Spleen (tissue), 7 donors: Measurements from ENCODE around the gene OLFM3.

Experiments
- CTCF ChIP-seq, 11 experiments: fragments of 200-600 bp in 7 of 11; fragments of 450-650 bp in 4 of 11; sonication (generic) in 4 of 11; IDR thresholded peaks in 8 of 11; conservative IDR thresholded peaks in 3 of 11; 1 replicate in 7 of 11; 2 replicates in 4 of 11; pipeline versions ENCODE4 v1.4.0 to v1.8.0; 2016 to 2021; ENCODE audit warnings: antibody characterized with exemption in 11 of 11, inconsistent platforms in 4 of 11, mild to moderate bottlenecking in 1 of 11
- POLR2A ChIP-seq, 3 donors: fragments of 450-650 bp; IDR thresholded peaks; one replicate each; pipeline ENCODE4 v1.5.1; 2017; ENCODE audit warnings: antibody characterized with exemption in 3 of 3, mild to moderate bottlenecking in 1 of 3
- POLR2AphosphoS5 ChIP-seq, 3 donors: sonication (generic); formaldehyde crosslinking; IDR thresholded peaks; one replicate each; pipeline ENCODE4 v1.5.1; 2017; ENCODE audit warnings: antibody characterized with exemption in 3 of 3
- donor health status: DM: no; HTN: no; CAD: no; lungs with moderate emphysema.
- donor health status: DM: no; HTN: no; CAD: no.
- donor health status: DM: no; HTN: no; CAD: no.

GRCh38 chr1:101953623-101954022, 43.1 kb downstream of the OLFM3 start:
- TF ChIP-seq CTCF (IDR thresholded peaks at IDR 0.05 in 8 of 11, conservative IDR thresholded peaks at IDR 0.05 in 3 of 11) (no peak), POLR2AphosphoS5 (IDR thresholded peaks at IDR 0.05) (no peak), POLR2A (IDR thresholded peaks at IDR 0.05) (no peak)
